NCI-H510A (cell line): Measurements from ENCODE around the gene PRADC1.
"Not testable (repeated sequence)": the region's sequence is repeated elsewhere in the genome, so short reads cannot be mapped to it uniquely, and the experiment has no call there.

Experiments used
- DNase-seq: peaks from one replicate; lab custom pipeline; 2025; lab: John Stamatoyannopoulos, UW

The PRADC1 gene

GRCh38 chr2:73202156-73203054, 30.6 kb downstream of the PRADC1 start, which contains the start of gene NOTO:
Gene NOTO (plus strand): TSS chr2:73202574. CDS start chr2:73202667, 93 bp downstream.
- DNase-seq = no peak

DNA sequence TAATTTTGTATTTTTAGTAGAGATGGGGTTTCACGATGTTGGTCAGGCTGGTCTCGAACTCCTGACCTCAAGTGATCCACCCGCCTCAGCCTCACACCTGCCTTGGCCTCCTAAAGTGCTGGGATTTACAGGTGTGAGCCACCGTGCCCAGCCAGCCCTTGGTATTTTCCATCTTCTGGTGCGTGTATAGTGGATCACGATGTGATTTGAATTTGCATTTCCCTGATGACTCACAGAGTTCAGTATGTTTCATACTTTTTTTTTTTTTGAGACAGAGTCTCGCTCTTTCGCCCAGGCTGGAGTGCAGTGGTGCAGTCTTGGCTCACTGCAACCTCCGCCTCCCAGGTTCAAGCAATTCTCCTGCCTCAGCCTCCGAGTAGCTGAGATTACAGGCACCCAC, 32.8 kb downstream of the PRADC1 start:
- DNase-seq = not testable (repeated sequence)

DNA sequence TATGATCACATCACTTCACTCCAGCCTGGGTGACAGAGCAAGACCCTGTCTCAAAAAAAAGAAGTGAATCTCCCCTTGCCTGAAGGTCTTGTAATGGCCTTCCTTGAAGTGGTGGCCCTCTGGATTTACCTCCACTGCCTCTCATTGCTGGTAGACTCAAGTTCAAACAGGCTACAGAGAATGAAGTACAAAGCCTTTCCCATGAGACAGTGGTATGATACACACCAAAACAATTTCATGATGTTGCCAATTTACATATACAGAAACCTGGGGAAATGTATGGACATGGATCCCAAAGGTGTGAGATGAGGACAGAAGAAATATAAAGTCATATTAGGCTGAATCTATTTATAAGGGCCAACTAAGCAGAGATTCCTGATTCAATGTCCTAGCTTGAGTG, 35.5 kb downstream of the PRADC1 start:
- no peak for DNase-seq

DNA sequence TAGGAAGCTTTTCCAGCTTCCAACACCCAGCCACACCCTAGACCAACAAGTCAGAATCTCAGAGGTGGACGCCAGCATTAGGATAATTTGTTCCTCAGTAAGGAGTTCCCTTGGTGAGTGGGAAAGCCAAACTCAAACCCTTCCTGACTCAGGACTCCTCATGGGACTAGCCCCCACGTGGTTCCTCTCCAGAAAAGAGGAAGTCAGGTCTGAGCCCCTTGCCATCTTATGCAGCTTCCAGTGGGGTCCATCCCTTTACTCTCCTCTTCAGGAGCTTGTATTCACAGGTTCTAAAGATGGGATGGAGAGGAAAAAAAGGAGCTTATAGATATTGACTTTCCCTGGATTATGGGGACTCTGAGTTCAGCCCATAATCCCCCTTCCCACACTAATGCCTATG, 45.5 kb downstream of the PRADC1 start:
- DNase-seq = no peak

GRCh38 chr2:73185965-73186364, 47.1 kb downstream of the PRADC1 start:
- DNase-seq = no peak
